ENCODE results near the gene MLST8. TPM values are rescaled to one million over a fixed set of nuclear protein-coding genes. Genes with fewer than 3 reads are reported as not detected.

Gene MLST8
- total RNA-seq, 2 donors from 2014 or later, result 32.4 to 59.0 TPM

- Histone ChIP-seq H3K36me3 (replicated peaks in 1 of 2; ENCODE audit: insufficient read depth in 1 of 2, low read depth in 2 of 2) (peaks cover 7 to 19% of the 10 kb centered on the region in 2 donors), H3K4me3 (no peak overlapping the region), H3K9me3 (no peaks in the 10 kb centered on the region), H3K27ac (peak overlapping the region in 2 of 4 donors; percentile 30 to 39), H3K4me1 (no peaks in the 10 kb centered on the region), H3K27me3 (no peaks in the 10 kb centered on the region)
- DNase-seq, result no peak
- 90 to 95% methylated on average over 18 of the region's 18 CpGs for WGBS, 2 donors
- intact Hi-C loops (cut with DNase I), result no loop called here
- ATAC-seq, result peak; percentile 28
- TF ChIP-seq, protein P1, sequence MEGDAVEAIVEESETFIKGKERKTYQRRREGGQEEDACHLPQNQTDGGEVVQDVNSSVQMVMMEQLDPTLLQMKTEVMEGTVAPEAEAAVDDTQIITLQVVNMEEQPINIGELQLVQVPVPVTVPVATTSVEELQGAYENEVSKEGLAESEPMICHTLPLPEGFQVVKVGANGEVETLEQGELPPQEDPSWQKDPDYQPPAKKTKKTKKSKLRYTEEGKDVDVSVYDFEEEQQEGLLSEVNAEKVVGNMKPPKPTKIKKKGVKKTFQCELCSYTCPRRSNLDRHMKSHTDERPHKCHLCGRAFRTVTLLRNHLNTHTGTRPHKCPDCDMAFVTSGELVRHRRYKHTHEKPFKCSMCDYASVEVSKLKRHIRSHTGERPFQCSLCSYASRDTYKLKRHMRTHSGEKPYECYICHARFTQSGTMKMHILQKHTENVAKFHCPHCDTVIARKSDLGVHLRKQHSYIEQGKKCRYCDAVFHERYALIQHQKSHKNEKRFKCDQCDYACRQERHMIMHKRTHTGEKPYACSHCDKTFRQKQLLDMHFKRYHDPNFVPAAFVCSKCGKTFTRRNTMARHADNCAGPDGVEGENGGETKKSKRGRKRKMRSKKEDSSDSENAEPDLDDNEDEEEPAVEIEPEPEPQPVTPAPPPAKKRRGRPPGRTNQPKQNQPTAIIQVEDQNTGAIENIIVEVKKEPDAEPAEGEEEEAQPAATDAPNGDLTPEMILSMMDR (IDR thresholded peaks at IDR 0.05), result no peak
- TF ChIP-seq POLR2A (IDR thresholded peaks at IDR 0.05), result peak in 1 of 3 donors; percentile 35
Observed at GRCh38 chr16:2170080-2170479, 35.2 kb upstream of the MLST8 start.

DNA sequence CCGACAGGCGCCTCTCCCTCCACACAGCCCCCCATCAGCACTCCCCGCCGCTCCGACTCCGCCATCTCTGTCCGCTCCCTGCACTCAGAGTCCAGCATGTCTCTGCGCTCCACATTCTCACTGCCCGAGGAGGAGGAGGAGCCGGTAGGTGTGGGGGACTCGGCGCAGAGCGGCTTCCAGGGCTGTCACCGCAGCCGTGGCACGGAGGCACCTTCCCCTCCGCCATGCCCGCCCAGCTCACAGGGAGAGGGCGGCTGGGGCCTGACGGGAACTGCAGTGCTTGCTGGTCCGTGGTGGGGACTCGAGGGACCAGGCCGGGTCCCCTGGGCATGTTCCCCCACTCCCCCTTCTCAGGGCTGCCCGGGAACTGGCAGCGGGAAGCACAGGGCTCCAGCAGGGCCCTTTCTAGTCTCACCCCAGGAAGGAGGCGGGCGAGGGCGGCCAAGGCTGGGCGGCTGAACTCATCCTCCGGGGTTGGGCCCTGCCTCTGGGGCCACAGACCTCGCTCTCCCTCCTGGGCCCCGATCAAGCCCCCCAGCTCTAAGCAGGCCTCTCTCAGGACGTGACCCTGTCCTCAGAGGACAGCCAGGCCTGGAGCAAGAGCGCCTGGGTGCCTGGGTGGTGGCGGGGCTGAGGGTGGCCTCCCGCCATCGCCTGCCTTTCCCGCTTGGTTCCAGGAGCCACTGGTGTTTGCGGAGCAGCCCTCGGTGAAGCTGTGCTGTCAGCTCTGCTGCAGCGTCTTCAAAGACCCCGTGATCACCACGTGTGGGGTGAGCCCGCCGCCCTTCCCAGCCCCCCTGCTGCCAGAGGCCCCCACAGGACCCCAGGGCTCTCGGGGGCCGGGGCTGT, 34.4 kb upstream of the MLST8 start:
- 87 to 95% methylated on average over 9 to 39 of the region's 47 CpGs for whole genome bisulfite sequencing, 2 donors
- H3K27me3 ChIP-seq, result no peaks in the 10 kb centered on the region
- H3K4me1 ChIP-seq, result no peaks in the 10 kb centered on the region
- H3K36me3 ChIP-seq (replicated peaks in 1 of 2; ENCODE audit: insufficient read depth in 1 of 2, low read depth in 2 of 2), result peaks cover 7 to 23% of the 10 kb centered on the region in 2 donors
- H3K4me3 ChIP-seq, result no peak overlapping the region
- ATAC-seq (no peak), DNase-seq (no peak)
- intact Hi-C loops (cut with DNase I), result no loop called here
- no peaks in the 10 kb centered on the region for H3K9me3 ChIP-seq
- peak overlapping the region in 1 of 4 donors; percentile 18 for H3K27ac ChIP-seq
- TF ChIP-seq, protein P1 (IDR thresholded peaks at IDR 0.05), result no peak
- no peak for TF ChIP-seq POLR2A (IDR thresholded peaks at IDR 0.05)

GRCh38 chr16:2171601-2172178, 33.6 kb upstream of the MLST8 start:
- 92 to 93% methylated on average over 17 to 28 of the region's 28 CpGs for WGBS, 2 donors
- intact Hi-C loops (cut with DNase I), result no loop called here
- Histone ChIP-seq H3K27me3 (no peaks in the 10 kb centered on the region), H3K36me3 (replicated peaks in 1 of 2; ENCODE audit: insufficient read depth in 1 of 2, low read depth in 2 of 2) (peaks cover 10 to 27% of the 10 kb centered on the region in 2 donors), H3K9me3 (no peaks in the 10 kb centered on the region), H3K27ac (no peak overlapping the region), H3K4me1 (no peaks in the 10 kb centered on the region), H3K4me3 (no peak overlapping the region)
- DNase-seq, result no peak
- no peak for TF ChIP-seq POLR2A (IDR thresholded peaks at IDR 0.05)
- TF ChIP-seq, protein P1 (IDR thresholded peaks at IDR 0.05), result no peak
- ATAC-seq, result no peak

- ATAC-seq, result no peak
- Histone ChIP-seq H3K9me3 (no peaks in the 10 kb centered on the region), H3K27ac (no peak overlapping the region), H3K4me3 (no peak overlapping the region), H3K27me3 (no peaks in the 10 kb centered on the region), H3K4me1 (no peaks in the 10 kb centered on the region), H3K36me3 (replicated peaks in 1 of 2; ENCODE audit: insufficient read depth in 1 of 2, low read depth in 2 of 2) (peaks cover 10 to 27% of the 10 kb centered on the region in 2 donors)
- no peak for DNase-seq
- intact Hi-C loops (cut with DNase I), result no loop called here
- WGBS, 2 donors, result 95 to 96% methylated on average over 10 to 29 of the region's 29 CpGs
- TF ChIP-seq POLR2A (IDR thresholded peaks at IDR 0.05), result no peak
- TF ChIP-seq, protein P1 (IDR thresholded peaks at IDR 0.05), result no peak
Observed at GRCh38 chr16:2172688-2173335, 32.4 kb upstream of the MLST8 start.

Measured in body of pancreas (tissue), 4 donors.